Measurements from ENCODE around the gene CDC42BPA. TPM values are rescaled to one million over a fixed set of nuclear protein-coding genes. Genes with fewer than 3 reads are reported as not detected.

Gene CDC42BPA
- total and polyA plus RNA-seq, 3 donors from 2014 or later, result 39.9 to 109 (median 105) TPM

DNA sequence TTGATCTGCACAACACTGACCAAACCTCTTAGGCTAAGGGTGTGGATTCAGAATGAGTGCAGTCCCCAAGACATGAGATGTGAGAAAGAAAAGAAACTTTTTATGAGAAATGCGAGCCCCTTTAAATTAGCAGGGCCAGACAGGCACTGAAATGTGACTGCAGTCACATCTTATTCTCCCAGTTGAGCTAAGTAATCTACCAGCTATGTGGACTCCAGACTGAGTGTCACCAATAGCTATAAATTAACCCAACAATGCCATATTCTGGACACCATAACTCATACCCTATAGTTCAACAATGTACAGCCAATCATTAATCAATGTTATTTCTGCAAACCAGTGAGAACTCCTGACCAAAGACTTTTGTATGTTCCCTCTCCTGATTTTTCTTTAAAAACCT, 225.0 kb downstream of the CDC42BPA start:
- Histone ChIP-seq H3K4me1 (no peaks in the 10 kb centered on the region), H3K4me3 (no peak overlapping the region), H3K27ac (no peak overlapping the region), H3K9me3 (no peaks in the 10 kb centered on the region), H3K27me3 (no peaks in the 10 kb centered on the region), H3K36me3 (ENCODE audit: low read depth, missing control alignments) (no peaks in the 10 kb centered on the region)
- DNase-seq, result no peak
- 80 to 93% methylated on average over 1 of the region's 1 CpG for WGBS, 2 donors
- TF ChIP-seq, protein P1, sequence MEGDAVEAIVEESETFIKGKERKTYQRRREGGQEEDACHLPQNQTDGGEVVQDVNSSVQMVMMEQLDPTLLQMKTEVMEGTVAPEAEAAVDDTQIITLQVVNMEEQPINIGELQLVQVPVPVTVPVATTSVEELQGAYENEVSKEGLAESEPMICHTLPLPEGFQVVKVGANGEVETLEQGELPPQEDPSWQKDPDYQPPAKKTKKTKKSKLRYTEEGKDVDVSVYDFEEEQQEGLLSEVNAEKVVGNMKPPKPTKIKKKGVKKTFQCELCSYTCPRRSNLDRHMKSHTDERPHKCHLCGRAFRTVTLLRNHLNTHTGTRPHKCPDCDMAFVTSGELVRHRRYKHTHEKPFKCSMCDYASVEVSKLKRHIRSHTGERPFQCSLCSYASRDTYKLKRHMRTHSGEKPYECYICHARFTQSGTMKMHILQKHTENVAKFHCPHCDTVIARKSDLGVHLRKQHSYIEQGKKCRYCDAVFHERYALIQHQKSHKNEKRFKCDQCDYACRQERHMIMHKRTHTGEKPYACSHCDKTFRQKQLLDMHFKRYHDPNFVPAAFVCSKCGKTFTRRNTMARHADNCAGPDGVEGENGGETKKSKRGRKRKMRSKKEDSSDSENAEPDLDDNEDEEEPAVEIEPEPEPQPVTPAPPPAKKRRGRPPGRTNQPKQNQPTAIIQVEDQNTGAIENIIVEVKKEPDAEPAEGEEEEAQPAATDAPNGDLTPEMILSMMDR (IDR thresholded peaks at IDR 0.05), result no peak
- no peak for TF ChIP-seq POLR2A (IDR thresholded peaks at IDR 0.05)
- intact Hi-C loops (cut with DNase I; ENCODE audit: low total_unique reads), result no loop called here

DNA sequence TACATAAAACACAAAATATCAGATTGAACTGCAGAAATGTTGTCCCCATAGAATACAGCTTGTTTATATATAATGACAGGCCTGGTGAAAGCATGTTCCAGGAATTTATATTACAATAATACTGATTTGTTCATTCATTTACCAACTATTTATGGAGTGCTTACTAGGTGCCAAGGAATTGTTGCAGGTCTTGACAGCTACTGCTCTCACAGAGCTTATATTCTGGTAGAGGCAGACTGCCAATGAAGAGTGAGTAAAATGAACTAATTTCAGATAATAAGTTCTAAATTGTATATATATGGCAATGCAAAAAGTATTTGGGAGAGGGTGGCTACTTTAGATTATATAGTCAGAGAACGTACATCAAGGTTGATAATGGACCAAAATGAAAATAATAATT, 226.2 kb downstream of the CDC42BPA start:
- WGBS, 2 donors, result 65 to 75% methylated on average over 1 of the region's 1 CpG
- no peaks in the 10 kb centered on the region for H3K9me3 ChIP-seq
- no peaks in the 10 kb centered on the region for H3K4me1 ChIP-seq
- intact Hi-C loops (cut with DNase I; ENCODE audit: low total_unique reads), result no loop called here
- no peak for TF ChIP-seq POLR2A (IDR thresholded peaks at IDR 0.05)
- TF ChIP-seq, protein P1 (IDR thresholded peaks at IDR 0.05), result no peak
- H3K36me3 ChIP-seq (ENCODE audit: low read depth, missing control alignments), result no peaks in the 10 kb centered on the region
- no peak overlapping the region for H3K4me3 ChIP-seq
- H3K27ac ChIP-seq, result no peak overlapping the region
- no peak for DNase-seq
- no peaks in the 10 kb centered on the region for H3K27me3 ChIP-seq

DNA sequence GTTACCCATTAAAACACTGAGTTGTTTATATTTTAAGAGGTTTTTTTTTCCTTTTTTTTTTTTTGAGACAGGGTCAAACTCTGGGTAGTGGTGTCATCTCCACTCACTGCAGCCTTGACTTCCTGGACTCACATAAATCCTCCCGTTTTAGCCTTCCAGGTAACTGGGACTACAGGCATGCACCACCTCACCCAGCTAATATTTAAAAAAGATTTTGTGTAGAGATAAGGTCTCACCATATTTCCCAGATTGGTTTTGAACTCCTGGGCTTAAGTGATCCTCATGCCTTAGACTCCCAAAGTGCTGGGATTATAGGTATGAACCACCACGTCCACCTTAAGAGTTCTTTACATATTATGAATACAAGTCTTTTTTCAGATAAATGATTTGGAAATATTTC, 231.7 kb downstream of the CDC42BPA start:
- intact Hi-C loops (cut with DNase I; ENCODE audit: low total_unique reads), result no loop called here
- Histone ChIP-seq H3K4me1 (no peaks in the 10 kb centered on the region), H3K4me3 (no peak overlapping the region), H3K27ac (no peak overlapping the region), H3K9me3 (no peaks in the 10 kb centered on the region), H3K27me3 (no peaks in the 10 kb centered on the region), H3K36me3 (ENCODE audit: low read depth, missing control alignments) (no peaks in the 10 kb centered on the region)
- 89 to 97% methylated on average over 2 of the region's 2 CpGs for WGBS, 2 donors
- no peak for DNase-seq
- TF ChIP-seq, protein P1 (IDR thresholded peaks at IDR 0.05), result no peak
- TF ChIP-seq POLR2A (IDR thresholded peaks at IDR 0.05), result no peak

DNA sequence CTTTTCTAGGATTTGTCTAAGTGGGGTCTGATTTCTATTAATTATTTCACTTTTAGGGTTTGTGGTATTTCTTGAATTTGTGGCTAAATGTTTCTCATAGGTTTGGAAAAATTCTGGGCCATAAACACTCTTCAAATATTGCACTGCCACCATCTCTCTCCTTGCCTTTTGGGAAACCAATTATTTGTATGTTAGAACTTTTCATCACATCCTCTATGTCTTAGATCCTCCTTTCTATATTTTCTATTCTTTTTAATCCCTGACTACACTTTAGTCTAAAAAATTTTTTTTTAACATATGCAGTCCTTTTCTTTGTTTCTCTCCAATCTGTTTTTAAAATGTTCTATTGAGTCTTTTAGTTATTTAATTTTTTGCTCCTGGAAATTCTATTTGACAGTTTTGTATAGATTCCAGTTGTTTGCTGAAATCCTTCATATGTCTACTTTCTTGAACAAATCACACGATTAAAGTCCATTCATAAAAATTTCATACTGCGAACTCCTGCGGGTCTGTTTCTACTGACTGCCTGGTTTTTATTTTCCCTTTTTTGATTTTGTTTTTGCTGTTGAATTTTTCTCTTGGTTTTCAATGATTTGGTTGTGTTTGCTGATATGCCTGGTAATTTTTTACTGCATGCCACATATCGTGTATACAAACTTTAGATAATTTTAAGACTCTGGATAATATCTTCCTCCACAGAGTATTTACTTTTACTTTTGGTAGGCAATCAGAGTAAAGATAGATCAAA, 235.1 kb downstream of the CDC42BPA start:
- Histone ChIP-seq H3K4me3 (no peak overlapping the region), H3K27ac (no peak overlapping the region), H3K9me3 (no peaks in the 10 kb centered on the region), H3K36me3 (ENCODE audit: low read depth, missing control alignments) (no peaks in the 10 kb centered on the region), H3K27me3 (no peaks in the 10 kb centered on the region), H3K4me1 (no peaks in the 10 kb centered on the region)
- TF ChIP-seq POLR2A (IDR thresholded peaks at IDR 0.05), result no peak
- TF ChIP-seq, protein P1 (IDR thresholded peaks at IDR 0.05), result no peak
- intact Hi-C loops (cut with DNase I; ENCODE audit: low total_unique reads), result no loop called here
- 93 to 96% methylated on average over 4 of the region's 4 CpGs for WGBS, 2 donors
- no peak for DNase-seq

DNA sequence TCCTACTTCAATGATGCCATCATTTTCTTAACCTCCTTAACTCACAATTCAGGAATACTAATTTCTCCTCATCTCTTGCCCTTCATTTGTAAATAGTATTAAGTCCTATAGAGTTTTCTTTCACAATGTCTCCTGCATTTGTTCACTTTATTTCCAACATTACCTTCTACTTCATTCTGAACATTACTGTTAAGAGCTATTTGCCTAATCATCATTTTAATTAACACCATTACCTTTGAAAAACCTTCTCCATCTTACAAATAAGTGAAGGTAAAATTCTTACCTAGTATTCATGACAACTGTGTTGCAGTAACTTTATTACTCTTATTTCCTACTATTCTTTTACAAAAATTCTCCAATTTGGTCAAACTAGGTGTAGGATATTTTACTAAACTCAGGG, 240.5 kb downstream of the CDC42BPA start:
- no peak for DNase-seq
- Histone ChIP-seq H3K27me3 (no peaks in the 10 kb centered on the region), H3K4me1 (no peaks in the 10 kb centered on the region), H3K27ac (no peak overlapping the region), H3K36me3 (ENCODE audit: low read depth, missing control alignments) (no peaks in the 10 kb centered on the region), H3K4me3 (no peak overlapping the region), H3K9me3 (no peaks in the 10 kb centered on the region)
- TF ChIP-seq POLR2A (IDR thresholded peaks at IDR 0.05), result no peak
- intact Hi-C loops (cut with DNase I; ENCODE audit: low total_unique reads), result no loop called here

Data from testis (tissue), 3 donors.